ENCODE results near the gene KASH5.

The KASH5 gene

GRCh38 chr19:49398931-49399330 is 10.9 kb downstream of the KASH5 start:
- no peak overlapping the region for H3K27ac Mint-ChIP-seq
- no peak for DNase-seq
- H3K4me3 Mint-ChIP-seq = no peak overlapping the region
- peaks cover 1% of the 10 kb centered on the region for H3K27me3 Mint-ChIP-seq
- no peaks in the 10 kb centered on the region for H3K36me3 Mint-ChIP-seq (ENCODE audit: low read depth)
- ATAC-seq = no peak
- H3K9me3 Mint-ChIP-seq = no peaks in the 10 kb centered on the region
- H3K4me1 Mint-ChIP-seq = peaks cover 11% of the 10 kb centered on the region

GRCh38 chr19:49400029-49400428 is 12.0 kb downstream of the KASH5 start:
- H3K9me3 Mint-ChIP-seq = no peaks in the 10 kb centered on the region
- H3K27me3 Mint-ChIP-seq = no peaks in the 10 kb centered on the region
- DNase-seq (no peak), ATAC-seq (no peak)
- H3K27ac Mint-ChIP-seq = no peak overlapping the region
- no peaks in the 10 kb centered on the region for H3K36me3 Mint-ChIP-seq (ENCODE audit: low read depth)
- H3K4me3 Mint-ChIP-seq = no peak overlapping the region
- peaks cover 11% of the 10 kb centered on the region for H3K4me1 Mint-ChIP-seq

- H3K4me1 Mint-ChIP-seq = peaks cover 16% of the 10 kb centered on the region
- peak; percentile 51 for ATAC-seq
- no peaks in the 10 kb centered on the region for H3K27me3 Mint-ChIP-seq
- H3K36me3 Mint-ChIP-seq (ENCODE audit: low read depth) = no peaks in the 10 kb centered on the region
- no peak for DNase-seq
- no peak overlapping the region for H3K27ac Mint-ChIP-seq
- no peaks in the 10 kb centered on the region for H3K9me3 Mint-ChIP-seq
- H3K4me3 Mint-ChIP-seq = no peak overlapping the region
Measured at GRCh38 chr19:49403404-49404187, 15.5 kb downstream of the KASH5 start.

- H3K4me1 Mint-ChIP-seq = peaks cover 37% of the 10 kb centered on the region
- DNase-seq (no peak), ATAC-seq (no peak)
- no peak overlapping the region for H3K27ac Mint-ChIP-seq
- H3K27me3 Mint-ChIP-seq = no peaks in the 10 kb centered on the region
- H3K4me3 Mint-ChIP-seq = no peak overlapping the region
- H3K9me3 Mint-ChIP-seq = no peaks in the 10 kb centered on the region
- no peaks in the 10 kb centered on the region for H3K36me3 Mint-ChIP-seq (ENCODE audit: low read depth)
Measured at GRCh38 chr19:49407079-49407478, 19.0 kb downstream of the KASH5 start.

- Mint-ChIP-seq H3K4me1 (peaks cover 37% of the 10 kb centered on the region), H3K27ac (no peak overlapping the region)
Measured at GRCh38 chr19:49407482-49408015, 19.5 kb downstream of the KASH5 start.

GRCh38 chr19:49408816-49409440 is 20.9 kb downstream of the KASH5 start:
- no peaks in the 10 kb centered on the region for H3K36me3 Mint-ChIP-seq (ENCODE audit: low read depth)
- H3K4me1 Mint-ChIP-seq = peaks cover 34% of the 10 kb centered on the region
- peak; percentile 55 for ATAC-seq
- H3K4me3 Mint-ChIP-seq = peak overlapping the region; percentile 58
- H3K27ac Mint-ChIP-seq = peak overlapping the region; percentile 80
- no peaks in the 10 kb centered on the region for H3K27me3 Mint-ChIP-seq
- DNase-seq = no peak
- no peaks in the 10 kb centered on the region for H3K9me3 Mint-ChIP-seq

More at GRCh38 chr19:49407482-49408015, 19.5 kb downstream of the KASH5 start:
- Mint-ChIP-seq H3K4me3 (no peak overlapping the region), H3K27me3 (no peaks in the 10 kb centered on the region), H3K36me3 (ENCODE audit: low read depth) (no peaks in the 10 kb centered on the region), H3K9me3 (no peaks in the 10 kb centered on the region)
- DNase-seq (no peak), ATAC-seq (no peak)

GRCh38 chr19:49409441-49410029 is 21.5 kb downstream of the KASH5 start:
- Mint-ChIP-seq H3K27ac (peak overlapping the region; percentile 80), H3K9me3 (no peaks in the 10 kb centered on the region), H3K4me3 (peak overlapping the region; percentile 58), H3K27me3 (no peaks in the 10 kb centered on the region), H3K4me1 (peaks cover 34% of the 10 kb centered on the region), H3K36me3 (ENCODE audit: low read depth) (no peaks in the 10 kb centered on the region)
- DNase-seq = no peak
- peak; percentile 30 for ATAC-seq

GRCh38 chr19:49411681-49412326 is 23.8 kb downstream of the KASH5 start:
- H3K27ac Mint-ChIP-seq = no peak overlapping the region
- ATAC-seq (no peak), DNase-seq (no peak)
- peaks cover 8% of the 10 kb centered on the region for H3K27me3 Mint-ChIP-seq
- no peak overlapping the region for H3K4me3 Mint-ChIP-seq
- no peaks in the 10 kb centered on the region for H3K9me3 Mint-ChIP-seq
- H3K36me3 Mint-ChIP-seq (ENCODE audit: low read depth) = no peaks in the 10 kb centered on the region
- H3K4me1 Mint-ChIP-seq = peaks cover 37% of the 10 kb centered on the region

- H3K27me3 Mint-ChIP-seq = peaks cover 13% of the 10 kb centered on the region
Measured at GRCh38 chr19:49413348-49413747, 25.3 kb downstream of the KASH5 start.

GRCh38 chr19:49414256-49414655 is 26.2 kb downstream of the KASH5 start:
- Mint-ChIP-seq H3K27ac (no peak overlapping the region), H3K9me3 (no peaks in the 10 kb centered on the region), H3K4me1 (peaks cover 21% of the 10 kb centered on the region), H3K36me3 (ENCODE audit: low read depth) (no peaks in the 10 kb centered on the region), H3K4me3 (no peak overlapping the region), H3K27me3 (peaks cover 21% of the 10 kb centered on the region)
- DNase-seq = no peak
- ATAC-seq = no peak

More at GRCh38 chr19:49413348-49413747, 25.3 kb downstream of the KASH5 start:
- no peak overlapping the region for H3K4me3 Mint-ChIP-seq
- ATAC-seq = no peak
- peaks cover 30% of the 10 kb centered on the region for H3K4me1 Mint-ChIP-seq
- no peak for DNase-seq
- H3K9me3 Mint-ChIP-seq = no peaks in the 10 kb centered on the region
- no peaks in the 10 kb centered on the region for H3K36me3 Mint-ChIP-seq (ENCODE audit: low read depth)
- no peak overlapping the region for H3K27ac Mint-ChIP-seq

- Mint-ChIP-seq H3K27ac (no peak overlapping the region), H3K27me3 (peaks cover 31% of the 10 kb centered on the region), H3K4me3 (no peak overlapping the region), H3K4me1 (peaks cover 11% of the 10 kb centered on the region), H3K36me3 (ENCODE audit: low read depth) (no peaks in the 10 kb centered on the region), H3K9me3 (no peaks in the 10 kb centered on the region)
- DNase-seq (no peak), ATAC-seq (no peak)
Measured at GRCh38 chr19:49415102-49415809, 27.2 kb downstream of the KASH5 start.

- peaks cover 36% of the 10 kb centered on the region for H3K27me3 Mint-ChIP-seq
- DNase-seq (no peak), ATAC-seq (no peak)
- no peaks in the 10 kb centered on the region for H3K36me3 Mint-ChIP-seq (ENCODE audit: low read depth)
- no peak overlapping the region for H3K4me3 Mint-ChIP-seq
- H3K9me3 Mint-ChIP-seq = no peaks in the 10 kb centered on the region
- H3K27ac Mint-ChIP-seq = no peak overlapping the region
- peaks cover 11% of the 10 kb centered on the region for H3K4me1 Mint-ChIP-seq
Measured at GRCh38 chr19:49415810-49416200, 27.8 kb downstream of the KASH5 start.

- Mint-ChIP-seq H3K4me1 (peaks cover 15% of the 10 kb centered on the region), H3K36me3 (ENCODE audit: low read depth) (no peaks in the 10 kb centered on the region), H3K27ac (no peak overlapping the region), H3K27me3 (peaks cover 48% of the 10 kb centered on the region), H3K4me3 (no peak overlapping the region), H3K9me3 (no peaks in the 10 kb centered on the region)
- ATAC-seq (no peak), DNase-seq (no peak)
Measured at GRCh38 chr19:49417088-49417487, 29.0 kb downstream of the KASH5 start.

GRCh38 chr19:49418511-49418910 is 30.5 kb downstream of the KASH5 start:
- peaks cover 23% of the 10 kb centered on the region for H3K4me1 Mint-ChIP-seq
- H3K27me3 Mint-ChIP-seq = peaks cover 58% of the 10 kb centered on the region
- no peak overlapping the region for H3K27ac Mint-ChIP-seq
- DNase-seq (no peak), ATAC-seq (no peak)
- no peaks in the 10 kb centered on the region for H3K36me3 Mint-ChIP-seq (ENCODE audit: low read depth)
- H3K4me3 Mint-ChIP-seq = no peak overlapping the region
- H3K9me3 Mint-ChIP-seq = no peaks in the 10 kb centered on the region

All from activated naive CD8-positive, alpha-beta T cell treated with anti-CD3 and anti-CD28 coated beads, Interleukin-2, amount 50 U/mL, for 24 hours (primary cell).